ENCODE data around the gene WAPL. TPM values are rescaled to one million over a fixed set of nuclear protein-coding genes. Genes with fewer than 3 reads are reported as not detected.
A peak's percentile ranks its signal among the peaks of the same experiment; 100 is the strongest.

Gene WAPL
- total and polyA plus RNA-seq, 2 of the 13 experiments (the other 11 are each of a cell fraction or from before 2014, with no cell fraction given) = 13.2 to 43.5 TPM

DNA sequence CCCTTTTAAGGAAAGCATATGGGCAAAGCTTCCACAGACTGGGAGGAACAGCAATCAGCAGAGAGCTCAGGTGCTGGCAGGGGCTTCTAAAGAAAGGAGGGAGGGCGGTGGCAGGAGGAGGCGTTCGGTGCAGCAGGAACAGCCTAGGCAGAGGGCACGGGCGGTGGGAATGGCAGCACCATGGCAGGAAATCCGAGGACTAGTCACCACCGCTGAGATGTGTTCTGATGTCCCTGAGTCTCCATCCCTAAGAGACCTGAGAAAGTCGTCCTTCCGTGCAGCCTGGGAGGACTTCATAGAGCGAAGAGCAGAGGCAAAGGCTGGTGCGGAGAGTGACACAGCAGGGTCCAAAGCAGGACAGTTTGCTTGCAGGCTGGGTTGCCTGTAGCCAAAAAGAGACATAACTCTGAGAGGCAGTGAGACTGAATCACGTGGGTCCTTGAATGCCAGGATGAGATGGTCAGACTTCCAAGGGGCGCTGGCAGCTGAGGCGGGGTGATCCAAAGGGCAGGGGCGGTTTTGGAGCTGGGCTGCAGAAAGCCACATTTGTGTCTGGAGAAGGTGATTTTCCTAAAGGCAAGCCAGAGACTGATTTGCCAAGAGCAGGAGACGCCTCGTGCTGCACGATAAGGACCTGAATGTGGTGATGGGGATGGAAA is 119.2 kb downstream of the WAPL start (continued):
- TF ChIP-seq, protein P1, sequence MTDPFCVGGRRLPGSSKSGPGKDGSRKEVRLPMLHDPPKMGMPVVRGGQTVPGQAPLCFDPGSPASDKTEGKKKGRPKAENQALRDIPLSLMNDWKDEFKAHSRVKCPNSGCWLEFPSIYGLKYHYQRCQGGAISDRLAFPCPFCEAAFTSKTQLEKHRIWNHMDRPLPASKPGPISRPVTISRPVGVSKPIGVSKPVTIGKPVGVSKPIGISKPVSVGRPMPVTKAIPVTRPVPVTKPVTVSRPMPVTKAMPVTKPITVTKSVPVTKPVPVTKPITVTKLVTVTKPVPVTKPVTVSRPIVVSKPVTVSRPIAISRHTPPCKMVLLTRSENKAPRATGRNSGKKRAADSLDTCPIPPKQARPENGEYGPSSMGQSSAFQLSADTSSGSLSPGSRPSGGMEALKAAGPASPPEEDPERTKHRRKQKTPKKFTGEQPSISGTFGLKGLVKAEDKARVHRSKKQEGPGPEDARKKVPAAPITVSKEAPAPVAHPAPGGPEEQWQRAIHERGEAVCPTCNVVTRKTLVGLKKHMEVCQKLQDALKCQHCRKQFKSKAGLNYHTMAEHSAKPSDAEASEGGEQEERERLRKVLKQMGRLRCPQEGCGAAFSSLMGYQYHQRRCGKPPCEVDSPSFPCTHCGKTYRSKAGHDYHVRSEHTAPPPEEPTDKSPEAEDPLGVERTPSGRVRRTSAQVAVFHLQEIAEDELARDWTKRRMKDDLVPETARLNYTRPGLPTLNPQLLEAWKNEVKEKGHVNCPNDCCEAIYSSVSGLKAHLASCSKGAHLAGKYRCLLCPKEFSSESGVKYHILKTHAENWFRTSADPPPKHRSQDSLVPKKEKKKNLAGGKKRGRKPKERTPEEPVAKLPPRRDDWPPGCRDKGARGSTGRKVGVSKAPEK (CRISPR knock-in tag; IDR thresholded peaks at IDR 0.05; ENCODE audit: borderline replicate concordance) = no peak
- TF ChIP-seq HMGA1 (CRISPR knock-in tag; conservative IDR thresholded peaks at IDR 0.05) (no peak), HNRNPL (IDR thresholded peaks at IDR 0.05; ENCODE audit: low read depth, low read length) (0 out of 2 replicates have a peak, but pooled peaks have one; percentile 58), ZNF564 (CRISPR knock-in tag; IDR thresholded peaks at IDR 0.05) (no peak), PRPF4 (IDR thresholded peaks at IDR 0.05; ENCODE audit: low read depth, low read length, poor library complexity, severe bottlenecking) (no peak), THAP11 (CRISPR knock-in tag; IDR thresholded peaks at IDR 0.05) (no peak), YEATS2 (CRISPR knock-in tag; IDR thresholded peaks at IDR 0.05; ENCODE audit: borderline replicate concordance) (no peak), THAP9 (CRISPR knock-in tag; IDR thresholded peaks at IDR 0.05; ENCODE audit: borderline replicate concordance) (peak; percentile 42; the same call in 1 of the 2 replicates), ZSCAN25 (CRISPR knock-in tag; IDR thresholded peaks at IDR 0.05) (no peak; the same call in 1 of the 2 replicates), MEF2D (CRISPR knock-in tag; IDR thresholded peaks at IDR 0.05) (no peak), SOX13 (IDR thresholded peaks at IDR 0.05) (no peak), SOX13 (CRISPR knock-in tag; conservative IDR thresholded peaks at IDR 0.05 in 1 of 2, IDR thresholded peaks at IDR 0.05 in 1 of 2) (no peak), PHF21A (CRISPR knock-in tag; IDR thresholded peaks at IDR 0.05) (no peak), ZFP36 (IDR thresholded peaks at IDR 0.05; ENCODE audit: borderline replicate concordance, low read depth, low read length, partially characterized antibody) (no peak), POLR2G (IDR thresholded peaks at IDR 0.05; ENCODE audit: low read depth, low read length) (peak; percentile 47; the same call in 1 of the 2 replicates), GABPA (IDR thresholded peaks at IDR 0.05; ENCODE audit: low read depth, low read length) (no peak), GABPA (CRISPR knock-in tag; IDR thresholded peaks at IDR 0.05; ENCODE audit: low read depth) (no peak), ZFP90 (CRISPR knock-in tag; IDR thresholded peaks at IDR 0.05; ENCODE audit: borderline replicate concordance) (0 out of 2 replicates have a peak, but pooled peaks have one; percentile 46), ZNF382 (CRISPR knock-in tag; IDR thresholded peaks at IDR 0.05; ENCODE audit: borderline replicate concordance) (no peak), DNMT1 (CRISPR knock-in tag; IDR thresholded peaks at IDR 0.05) (no peak), ZNF251 (CRISPR knock-in tag; IDR thresholded peaks at IDR 0.05) (no peak)
- TF ChIP-seq, protein P2, sequence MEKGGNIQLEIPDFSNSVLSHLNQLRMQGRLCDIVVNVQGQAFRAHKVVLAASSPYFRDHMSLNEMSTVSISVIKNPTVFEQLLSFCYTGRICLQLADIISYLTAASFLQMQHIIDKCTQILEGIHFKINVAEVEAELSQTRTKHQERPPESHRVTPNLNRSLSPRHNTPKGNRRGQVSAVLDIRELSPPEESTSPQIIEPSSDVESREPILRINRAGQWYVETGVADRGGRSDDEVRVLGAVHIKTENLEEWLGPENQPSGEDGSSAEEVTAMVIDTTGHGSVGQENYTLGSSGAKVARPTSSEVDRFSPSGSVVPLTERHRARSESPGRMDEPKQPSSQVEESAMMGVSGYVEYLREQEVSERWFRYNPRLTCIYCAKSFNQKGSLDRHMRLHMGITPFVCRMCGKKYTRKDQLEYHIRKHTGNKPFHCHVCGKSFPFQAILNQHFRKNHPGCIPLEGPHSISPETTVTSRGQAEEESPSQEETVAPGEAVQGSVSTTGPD (CRISPR knock-in tag; IDR thresholded peaks at IDR 0.05) = no peak
- TF ChIP-seq, protein P3, sequence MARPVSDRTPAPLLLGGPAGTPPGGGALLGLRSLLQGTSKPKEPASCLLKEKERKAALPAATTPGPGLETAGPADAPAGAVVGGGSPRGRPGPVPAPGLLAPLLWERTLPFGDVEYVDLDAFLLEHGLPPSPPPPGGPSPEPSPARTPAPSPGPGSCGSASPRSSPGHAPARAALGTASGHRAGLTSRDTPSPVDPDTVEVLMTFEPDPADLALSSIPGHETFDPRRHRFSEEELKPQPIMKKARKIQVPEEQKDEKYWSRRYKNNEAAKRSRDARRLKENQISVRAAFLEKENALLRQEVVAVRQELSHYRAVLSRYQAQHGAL (CRISPR knock-in tag; IDR thresholded peaks at IDR 0.05; ENCODE audit: not compliant biosample characterization) = no peak
